HepG2 (cell line): Measurements from ENCODE around the gene PSRC1. TPM values are rescaled to one million over a fixed set of nuclear protein-coding genes. Genes with fewer than 3 reads are reported as not detected.

Experiments used
- ELF4 ChIP-seq: sonication (generic); formaldehyde crosslinking; IDR thresholded peaks from 2 replicates; pipeline ENCODE4 v1.5.0; 2020; ENCODE audit warnings: missing genetic modification reagents, mild to moderate bottlenecking, moderate library complexity, borderline replicate concordance
- ETV6 ChIP-seq: sonication (generic); formaldehyde crosslinking; conservative IDR thresholded peaks from 2 replicates; pipeline ENCODE4 v1.4.0; 2020; ENCODE audit warnings: missing genetic modification reagents
- KLF16 ChIP-seq, 2 experiments: sonication (generic) in 1 of 2; formaldehyde crosslinking in 1 of 2; IDR thresholded peaks; 2 replicates each; pipeline versions ENCODE4 v1.6.1 to v1.8.0; 2016 to 2023; ENCODE audit warnings: missing genetic modification reagents in 2 of 2, missing compliant biosample characterization in 1 of 2
- MXI1 ChIP-seq: IDR thresholded peaks from 3 replicates; pipeline ENCODE4 v1.6.1; 2012; ENCODE audit warnings: low read depth, low read length, inconsistent platforms, borderline replicate concordance
- PTBP1 ChIP-seq: fragments of 200-400 bp; formaldehyde crosslinking; IDR thresholded peaks from 2 replicates; pipeline ENCODE4 v1.6.1; 2018; ENCODE audit warnings: low read length, low read depth; ENCODE audit not compliant: poor library complexity, severe bottlenecking
- SRF ChIP-seq: IDR thresholded peaks from 2 replicates; pipeline ENCODE4 v1.6.1; 2011; ENCODE audit warnings: mild to moderate bottlenecking, low read depth, low read length, moderate library complexity
- ZBTB7B ChIP-seq: sonication (generic); formaldehyde crosslinking; IDR thresholded peaks from 2 replicates; pipeline ENCODE4 v1.4.0; 2020; ENCODE audit warnings: missing genetic modification reagents
- ZFX ChIP-seq: sonication (generic); formaldehyde crosslinking; IDR thresholded peaks from 2 replicates; pipeline ENCODE4 v1.4.0; 2020; ENCODE audit warnings: mild to moderate bottlenecking, low read depth, missing genetic modification reagents, moderate library complexity
- ZNF562 ChIP-seq: sonication (generic); formaldehyde crosslinking; IDR thresholded peaks from 2 replicates; pipeline ENCODE4 v1.8.0; 2022; ENCODE audit warnings: missing genetic modification reagents, borderline replicate concordance
- ZNF577 ChIP-seq: sonication (generic); formaldehyde crosslinking; IDR thresholded peaks from 2 replicates; pipeline ENCODE4 v1.4.0; 2020; ENCODE audit warnings: mild to moderate bottlenecking, low read depth, missing genetic modification reagents, borderline replicate concordance
- ZNF614 ChIP-seq: IDR thresholded peaks from 2 replicates; pipeline ENCODE4 v1.6.1; 2018; ENCODE audit warnings: missing biosample characterization, missing genetic modification reagents, inconsistent platforms, borderline replicate concordance
- ZNF619 ChIP-seq: sonication (generic); formaldehyde crosslinking; IDR thresholded peaks from 2 replicates; pipeline ENCODE4 v1.4.0; 2020; ENCODE audit warnings: mild to moderate bottlenecking, missing genetic modification reagents
- ZNF776 ChIP-seq: sonication (generic); formaldehyde crosslinking; IDR thresholded peaks from 2 replicates; pipeline ENCODE4 v1.4.0; 2020; ENCODE audit warnings: mild to moderate bottlenecking, missing genetic modification reagents
- polyA plus RNA-seq, 8 experiments: library from polyadenylated mRNA; depleted of rRNA in 3 of 8; stranded (reverse) in 7 of 8; unstranded in 1 of 8; fragments of >200 nt; fragmentation: Illumina TruSeq in 4 of 8; extraction: Trizol in 4 of 8; gene quantifications; 2 replicates each; pipeline versions ENCODE4 v1.2.1 to v1.2.3, GENCODE V29; 2011 to 2016; ENCODE audit warnings: low read depth in 4 of 8, missing spikeins in 1 of 8, mixed read lengths in 1 of 8; ENCODE audit not compliant: insufficient read depth in 1 of 8
- total RNA-seq, 5 experiments: library from RNA; depleted of rRNA; stranded (reverse); fragments of >200 nt; fragmentation: Illumina TruSeq; extraction: Trizol; gene quantifications; 2 replicates each; pipeline ENCODE4 v1.2.3, GENCODE V29; 2016; ENCODE audit warnings: low read depth in 1 of 5
- TF ChIP-seq, protein P1 (sequence below): sonication (generic); formaldehyde crosslinking; IDR thresholded peaks from 2 replicates; pipeline ENCODE4 v1.4.0; 2020; ENCODE audit warnings: mild to moderate bottlenecking, missing genetic modification reagents
- TF ChIP-seq, protein P2 (sequence below): sonication (generic); formaldehyde crosslinking; IDR thresholded peaks from 2 replicates; pipeline ENCODE4 v1.8.1; 2023; ENCODE audit warnings: missing genetic modification reagents, inconsistent platforms, borderline replicate concordance
- TF ChIP-seq, protein P3 (sequence below): sonication (generic); formaldehyde crosslinking; IDR thresholded peaks from 2 replicates; pipeline ENCODE4 v1.4.0; 2020; ENCODE audit warnings: missing genetic modification reagents

The PSRC1 gene
- total and polyA plus RNA-seq, 2 of the 13 experiments (the other 11 are each of a cell fraction or from before 2014, with no cell fraction given), result 28.6 to 30.3 TPM

DNA sequence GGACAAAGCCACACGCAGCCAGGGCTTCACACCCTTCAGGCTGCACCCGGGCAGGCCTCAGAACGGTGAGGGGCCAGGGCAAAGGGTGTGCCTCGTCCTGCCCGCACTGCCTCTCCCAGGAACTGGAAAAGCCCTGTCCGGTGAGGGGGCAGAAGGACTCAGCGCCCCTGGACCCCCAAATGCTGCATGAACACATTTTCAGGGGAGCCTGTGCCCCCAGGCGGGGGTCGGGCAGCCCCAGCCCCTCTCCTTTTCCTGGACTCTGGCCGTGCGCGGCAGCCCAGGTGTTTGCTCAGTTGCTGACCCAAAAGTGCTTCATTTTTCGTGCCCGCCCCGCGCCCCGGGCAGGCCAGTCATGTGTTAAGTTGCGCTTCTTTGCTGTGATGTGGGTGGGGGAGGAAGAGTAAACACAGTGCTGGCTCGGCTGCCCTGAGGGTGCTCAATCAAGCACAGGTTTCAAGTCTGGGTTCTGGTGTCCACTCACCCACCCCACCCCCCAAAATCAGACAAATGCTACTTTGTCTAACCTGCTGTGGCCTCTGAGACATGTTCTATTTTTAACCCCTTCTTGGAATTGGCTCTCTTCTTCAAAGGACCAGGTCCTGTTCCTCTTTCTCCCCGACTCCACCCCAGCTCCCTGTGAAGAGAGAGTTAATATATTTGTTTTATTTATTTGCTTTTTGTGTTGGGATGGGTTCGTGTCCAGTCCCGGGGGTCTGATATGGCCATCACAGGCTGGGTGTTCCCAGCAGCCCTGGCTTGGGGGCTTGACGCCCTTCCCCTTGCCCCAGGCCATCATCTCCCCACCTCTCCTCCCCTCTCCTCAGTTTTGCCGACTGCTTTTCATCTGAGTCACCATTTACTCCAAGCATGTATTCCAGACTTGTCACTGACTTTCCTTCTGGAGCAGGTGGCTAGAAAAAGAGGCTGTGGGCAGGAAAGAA lies 8.1 kb downstream of the PSRC1 start (continued):
- no peak for TF ChIP-seq ZNF619 (CRISPR knock-in tag)
- TF ChIP-seq ZFX (CRISPR knock-in tag), result peak; percentile 37; the same call in 1 of the 2 replicates
- TF ChIP-seq ELF4, result 0 out of 2 replicates have a peak, but pooled peaks have one; percentile 35
- TF ChIP-seq ZBTB7B (CRISPR knock-in tag), result peak; percentile 94
- TF ChIP-seq ZNF577 (CRISPR knock-in tag), result no peak
- TF ChIP-seq ETV6 (CRISPR knock-in tag), result 0 out of 2 replicates have a peak, but pooled peaks have one; percentile 11
- no peak for TF ChIP-seq ZNF562
- no peak for TF ChIP-seq SRF
- no peak for TF ChIP-seq ZNF776 (CRISPR knock-in tag)
- TF ChIP-seq, protein P1, sequence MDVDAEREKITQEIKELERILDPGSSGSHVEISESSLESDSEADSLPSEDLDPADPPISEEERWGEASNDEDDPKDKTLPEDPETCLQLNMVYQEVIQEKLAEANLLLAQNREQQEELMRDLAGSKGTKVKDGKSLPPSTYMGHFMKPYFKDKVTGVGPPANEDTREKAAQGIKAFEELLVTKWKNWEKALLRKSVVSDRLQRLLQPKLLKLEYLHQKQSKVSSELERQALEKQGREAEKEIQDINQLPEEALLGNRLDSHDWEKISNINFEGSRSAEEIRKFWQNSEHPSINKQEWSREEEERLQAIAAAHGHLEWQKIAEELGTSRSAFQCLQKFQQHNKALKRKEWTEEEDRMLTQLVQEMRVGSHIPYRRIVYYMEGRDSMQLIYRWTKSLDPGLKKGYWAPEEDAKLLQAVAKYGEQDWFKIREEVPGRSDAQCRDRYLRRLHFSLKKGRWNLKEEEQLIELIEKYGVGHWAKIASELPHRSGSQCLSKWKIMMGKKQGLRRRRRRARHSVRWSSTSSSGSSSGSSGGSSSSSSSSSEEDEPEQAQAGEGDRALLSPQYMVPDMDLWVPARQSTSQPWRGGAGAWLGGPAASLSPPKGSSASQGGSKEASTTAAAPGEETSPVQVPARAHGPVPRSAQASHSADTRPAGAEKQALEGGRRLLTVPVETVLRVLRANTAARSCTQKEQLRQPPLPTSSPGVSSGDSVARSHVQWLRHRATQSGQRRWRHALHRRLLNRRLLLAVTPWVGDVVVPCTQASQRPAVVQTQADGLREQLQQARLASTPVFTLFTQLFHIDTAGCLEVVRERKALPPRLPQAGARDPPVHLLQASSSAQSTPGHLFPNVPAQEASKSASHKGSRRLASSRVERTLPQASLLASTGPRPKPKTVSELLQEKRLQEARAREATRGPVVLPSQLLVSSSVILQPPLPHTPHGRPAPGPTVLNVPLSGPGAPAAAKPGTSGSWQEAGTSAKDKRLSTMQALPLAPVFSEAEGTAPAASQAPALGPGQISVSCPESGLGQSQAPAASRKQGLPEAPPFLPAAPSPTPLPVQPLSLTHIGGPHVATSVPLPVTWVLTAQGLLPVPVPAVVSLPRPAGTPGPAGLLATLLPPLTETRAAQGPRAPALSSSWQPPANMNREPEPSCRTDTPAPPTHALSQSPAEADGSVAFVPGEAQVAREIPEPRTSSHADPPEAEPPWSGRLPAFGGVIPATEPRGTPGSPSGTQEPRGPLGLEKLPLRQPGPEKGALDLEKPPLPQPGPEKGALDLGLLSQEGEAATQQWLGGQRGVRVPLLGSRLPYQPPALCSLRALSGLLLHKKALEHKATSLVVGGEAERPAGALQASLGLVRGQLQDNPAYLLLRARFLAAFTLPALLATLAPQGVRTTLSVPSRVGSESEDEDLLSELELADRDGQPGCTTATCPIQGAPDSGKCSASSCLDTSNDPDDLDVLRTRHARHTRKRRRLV, result no peak
- TF ChIP-seq, protein P2, sequence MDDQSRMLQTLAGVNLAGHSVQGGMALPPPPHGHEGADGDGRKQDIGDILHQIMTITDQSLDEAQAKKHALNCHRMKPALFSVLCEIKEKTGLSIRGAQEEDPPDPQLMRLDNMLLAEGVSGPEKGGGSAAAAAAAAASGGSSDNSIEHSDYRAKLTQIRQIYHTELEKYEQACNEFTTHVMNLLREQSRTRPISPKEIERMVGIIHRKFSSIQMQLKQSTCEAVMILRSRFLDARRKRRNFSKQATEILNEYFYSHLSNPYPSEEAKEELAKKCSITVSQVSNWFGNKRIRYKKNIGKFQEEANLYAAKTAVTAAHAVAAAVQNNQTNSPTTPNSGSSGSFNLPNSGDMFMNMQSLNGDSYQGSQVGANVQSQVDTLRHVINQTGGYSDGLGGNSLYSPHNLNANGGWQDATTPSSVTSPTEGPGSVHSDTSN (CRISPR knock-in tag), result 0 out of 2 replicates have a peak, but pooled peaks have one; percentile 67
- no peak for TF ChIP-seq PTBP1
- no peak for TF ChIP-seq KLF16 (CRISPR knock-in tag; IDR thresholded peaks at IDR 0.05)
- no peak; the same call in 2 of the 3 replicates for TF ChIP-seq MXI1
- TF ChIP-seq ZNF614 (CRISPR knock-in tag), result no peak
- TF ChIP-seq, protein P3, sequence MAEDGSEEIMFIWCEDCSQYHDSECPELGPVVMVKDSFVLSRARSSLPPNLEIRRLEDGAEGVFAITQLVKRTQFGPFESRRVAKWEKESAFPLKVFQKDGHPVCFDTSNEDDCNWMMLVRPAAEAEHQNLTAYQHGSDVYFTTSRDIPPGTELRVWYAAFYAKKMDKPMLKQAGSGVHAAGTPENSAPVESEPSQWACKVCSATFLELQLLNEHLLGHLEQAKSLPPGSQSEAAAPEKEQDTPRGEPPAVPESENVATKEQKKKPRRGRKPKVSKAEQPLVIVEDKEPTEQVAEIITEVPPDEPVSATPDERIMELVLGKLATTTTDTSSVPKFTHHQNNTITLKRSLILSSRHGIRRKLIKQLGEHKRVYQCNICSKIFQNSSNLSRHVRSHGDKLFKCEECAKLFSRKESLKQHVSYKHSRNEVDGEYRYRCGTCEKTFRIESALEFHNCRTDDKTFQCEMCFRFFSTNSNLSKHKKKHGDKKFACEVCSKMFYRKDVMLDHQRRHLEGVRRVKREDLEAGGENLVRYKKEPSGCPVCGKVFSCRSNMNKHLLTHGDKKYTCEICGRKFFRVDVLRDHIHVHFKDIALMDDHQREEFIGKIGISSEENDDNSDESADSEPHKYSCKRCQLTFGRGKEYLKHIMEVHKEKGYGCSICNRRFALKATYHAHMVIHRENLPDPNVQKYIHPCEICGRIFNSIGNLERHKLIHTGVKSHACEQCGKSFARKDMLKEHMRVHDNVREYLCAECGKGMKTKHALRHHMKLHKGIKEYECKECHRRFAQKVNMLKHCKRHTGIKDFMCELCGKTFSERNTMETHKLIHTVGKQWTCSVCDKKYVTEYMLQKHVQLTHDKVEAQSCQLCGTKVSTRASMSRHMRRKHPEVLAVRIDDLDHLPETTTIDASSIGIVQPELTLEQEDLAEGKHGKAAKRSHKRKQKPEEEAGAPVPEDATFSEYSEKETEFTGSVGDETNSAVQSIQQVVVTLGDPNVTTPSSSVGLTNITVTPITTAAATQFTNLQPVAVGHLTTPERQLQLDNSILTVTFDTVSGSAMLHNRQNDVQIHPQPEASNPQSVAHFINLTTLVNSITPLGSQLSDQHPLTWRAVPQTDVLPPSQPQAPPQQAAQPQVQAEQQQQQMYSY (CRISPR knock-in tag), result no peak
